ENCODE measurements around the gene USP47.

The USP47 gene

DNA sequence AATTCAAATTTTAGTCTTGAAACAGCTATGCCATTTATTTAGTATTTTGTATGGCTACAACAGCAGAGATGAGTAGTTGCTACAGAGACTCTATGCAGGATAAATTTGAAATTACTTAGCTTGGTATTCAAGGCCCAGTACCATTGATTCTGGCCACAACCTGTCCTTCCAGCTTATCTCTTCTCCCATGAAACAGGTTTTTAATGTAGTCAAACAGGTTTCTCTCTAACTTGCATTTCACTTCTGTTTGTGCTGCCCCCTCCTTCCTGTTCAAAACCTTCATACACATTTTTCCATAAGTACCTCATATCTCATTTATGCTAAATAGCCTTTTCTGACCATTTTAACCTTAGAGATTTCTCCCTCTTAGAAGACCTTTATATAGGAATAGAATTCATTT is 3.3 kb downstream of the USP47 start:
- TF ChIP-seq, protein P1, sequence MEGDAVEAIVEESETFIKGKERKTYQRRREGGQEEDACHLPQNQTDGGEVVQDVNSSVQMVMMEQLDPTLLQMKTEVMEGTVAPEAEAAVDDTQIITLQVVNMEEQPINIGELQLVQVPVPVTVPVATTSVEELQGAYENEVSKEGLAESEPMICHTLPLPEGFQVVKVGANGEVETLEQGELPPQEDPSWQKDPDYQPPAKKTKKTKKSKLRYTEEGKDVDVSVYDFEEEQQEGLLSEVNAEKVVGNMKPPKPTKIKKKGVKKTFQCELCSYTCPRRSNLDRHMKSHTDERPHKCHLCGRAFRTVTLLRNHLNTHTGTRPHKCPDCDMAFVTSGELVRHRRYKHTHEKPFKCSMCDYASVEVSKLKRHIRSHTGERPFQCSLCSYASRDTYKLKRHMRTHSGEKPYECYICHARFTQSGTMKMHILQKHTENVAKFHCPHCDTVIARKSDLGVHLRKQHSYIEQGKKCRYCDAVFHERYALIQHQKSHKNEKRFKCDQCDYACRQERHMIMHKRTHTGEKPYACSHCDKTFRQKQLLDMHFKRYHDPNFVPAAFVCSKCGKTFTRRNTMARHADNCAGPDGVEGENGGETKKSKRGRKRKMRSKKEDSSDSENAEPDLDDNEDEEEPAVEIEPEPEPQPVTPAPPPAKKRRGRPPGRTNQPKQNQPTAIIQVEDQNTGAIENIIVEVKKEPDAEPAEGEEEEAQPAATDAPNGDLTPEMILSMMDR (IDR thresholded peaks at IDR 0.05) = no peak
- TF ChIP-seq ZFX (IDR thresholded peaks at IDR 0.05; ENCODE audit: borderline replicate concordance) = no peak
- H3K27ac ChIP-seq = peak overlapping the region; percentile 93

DNA sequence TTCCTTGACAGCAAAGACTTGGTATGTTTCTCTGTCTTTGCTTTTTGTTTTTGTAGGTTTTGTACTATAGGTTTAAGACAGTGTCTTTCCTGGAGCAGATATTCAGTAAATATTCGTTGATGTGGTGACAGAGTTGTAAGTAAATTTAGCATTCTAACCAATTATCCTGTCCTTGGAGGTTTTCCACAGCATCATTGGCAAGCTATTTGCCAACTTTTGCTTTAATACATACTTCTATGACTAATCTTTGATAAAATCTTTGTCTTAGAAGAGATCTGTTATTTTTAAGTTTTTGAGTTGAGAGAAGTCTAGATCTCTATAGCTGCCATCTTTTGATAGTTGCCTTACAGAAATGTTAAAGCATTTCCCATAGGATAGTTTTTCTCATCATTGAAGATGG is 3.8 kb downstream of the USP47 start:
- peak overlapping the region; percentile 93 for H3K27ac ChIP-seq
- TF ChIP-seq ZFX (IDR thresholded peaks at IDR 0.05; ENCODE audit: borderline replicate concordance) = no peak
- TF ChIP-seq, protein P1 (IDR thresholded peaks at IDR 0.05) = no peak

DNA sequence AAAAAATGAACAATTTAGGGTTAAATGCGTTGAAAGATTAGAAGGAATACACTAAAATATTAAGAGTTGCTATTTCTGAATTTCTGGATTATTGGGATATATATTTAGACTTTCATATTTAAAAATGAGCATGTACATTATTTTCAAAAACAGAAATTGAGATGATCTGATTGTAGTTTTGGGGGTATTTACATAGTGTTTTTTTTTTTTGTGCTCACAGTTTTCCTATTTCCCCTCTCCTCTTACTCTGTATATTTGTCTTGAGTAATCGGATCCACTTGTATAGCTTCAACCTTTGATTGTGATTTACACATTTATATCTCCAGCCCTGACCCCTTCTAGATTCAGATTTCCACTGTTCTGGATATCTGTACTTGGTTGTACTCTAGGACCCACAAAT is 5.3 kb downstream of the USP47 start:
- no peak overlapping the region for H3K27ac ChIP-seq
- TF ChIP-seq, protein P1 (IDR thresholded peaks at IDR 0.05) = no peak
- TF ChIP-seq ZFX (IDR thresholded peaks at IDR 0.05; ENCODE audit: borderline replicate concordance) = no peak

DNA sequence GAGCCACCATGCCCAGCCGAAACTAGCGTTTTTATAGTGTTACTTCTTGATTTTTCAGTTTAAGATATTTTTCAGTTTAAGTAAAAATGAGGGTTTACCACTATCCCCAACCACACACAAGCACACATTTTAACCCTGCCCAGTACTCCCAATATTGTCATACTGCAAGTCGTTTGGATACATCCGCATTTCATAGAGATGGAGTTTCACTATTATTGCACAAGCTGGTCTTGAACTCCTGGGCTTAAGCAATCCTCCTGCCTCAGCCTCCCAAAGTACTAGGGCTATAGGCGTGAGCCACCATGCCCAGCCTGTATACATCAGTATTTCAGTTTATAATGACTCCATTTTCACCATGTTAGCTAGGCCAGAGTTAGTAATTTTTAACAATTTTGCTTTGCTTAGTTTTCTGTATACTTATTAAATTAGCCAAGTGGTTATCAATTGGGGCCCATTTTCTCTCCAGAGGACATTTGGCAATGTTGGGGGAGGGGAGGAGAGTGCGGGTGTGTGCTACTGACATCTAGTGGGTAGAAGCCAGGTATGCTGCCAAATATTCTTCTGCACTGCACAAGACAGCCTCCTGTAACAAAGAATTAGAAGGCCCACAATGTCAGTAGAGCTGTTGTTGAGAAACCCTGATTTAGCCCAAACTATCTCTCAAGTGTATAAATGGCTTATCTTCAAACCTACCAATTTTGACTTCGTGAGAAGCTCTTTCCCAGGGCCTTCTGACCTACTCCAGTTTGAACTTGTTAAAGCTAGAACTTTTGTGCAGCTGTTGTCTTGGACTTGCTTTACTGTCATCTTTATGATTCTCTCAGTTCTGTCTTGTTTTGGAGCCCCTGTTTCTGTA is 7.3 kb downstream of the USP47 start:
- H3K27ac ChIP-seq = no peak overlapping the region
- TF ChIP-seq ZFX (IDR thresholded peaks at IDR 0.05; ENCODE audit: borderline replicate concordance) = no peak
- TF ChIP-seq, protein P1 (IDR thresholded peaks at IDR 0.05) = peak; percentile 92

DNA sequence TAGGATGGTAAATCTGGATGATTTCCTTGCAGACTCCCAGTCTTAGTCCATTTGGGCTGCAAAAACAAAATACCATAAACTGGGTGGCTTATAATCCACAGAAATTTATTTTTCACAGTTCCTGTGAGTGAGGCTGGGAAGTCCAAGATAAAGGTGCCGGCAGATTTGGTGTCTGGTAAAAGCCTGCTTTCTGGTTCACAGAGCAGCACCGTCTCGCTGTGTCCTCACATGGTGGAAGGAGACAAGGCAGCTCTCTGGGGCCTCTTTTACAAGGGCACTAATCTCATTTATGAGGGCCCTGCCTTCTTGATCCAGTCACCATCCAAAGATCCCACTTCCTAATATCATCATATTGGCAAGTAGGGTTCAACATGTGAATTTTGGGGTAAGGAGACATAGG is 8.9 kb downstream of the USP47 start:
- no peak overlapping the region for H3K27ac ChIP-seq
- TF ChIP-seq ZFX (IDR thresholded peaks at IDR 0.05; ENCODE audit: borderline replicate concordance) = no peak
- TF ChIP-seq, protein P1 (IDR thresholded peaks at IDR 0.05) = no peak

DNA sequence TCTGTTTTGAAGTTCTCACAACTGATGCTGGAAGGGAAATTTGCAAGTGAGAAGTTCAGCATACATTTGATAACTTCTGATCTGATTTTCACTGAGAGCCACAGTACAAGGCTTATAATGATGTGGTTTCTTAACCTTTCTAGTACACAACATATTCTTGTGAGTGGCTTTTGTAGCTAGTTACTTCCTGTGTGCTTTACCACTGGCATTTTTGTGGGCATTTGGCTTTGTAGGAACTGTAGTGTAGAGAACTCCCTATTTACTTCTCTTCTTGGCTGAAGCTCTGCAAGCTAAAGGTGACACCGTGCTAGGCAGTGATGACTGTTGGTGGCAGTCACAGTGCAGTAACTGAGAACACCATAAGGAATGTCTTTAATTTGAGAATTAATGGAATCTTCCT is 14.9 kb downstream of the USP47 start:
- H3K27ac ChIP-seq = no peak overlapping the region
- no peak for TF ChIP-seq ZFX (IDR thresholded peaks at IDR 0.05; ENCODE audit: borderline replicate concordance)
- TF ChIP-seq, protein P1 (IDR thresholded peaks at IDR 0.05) = no peak

DNA sequence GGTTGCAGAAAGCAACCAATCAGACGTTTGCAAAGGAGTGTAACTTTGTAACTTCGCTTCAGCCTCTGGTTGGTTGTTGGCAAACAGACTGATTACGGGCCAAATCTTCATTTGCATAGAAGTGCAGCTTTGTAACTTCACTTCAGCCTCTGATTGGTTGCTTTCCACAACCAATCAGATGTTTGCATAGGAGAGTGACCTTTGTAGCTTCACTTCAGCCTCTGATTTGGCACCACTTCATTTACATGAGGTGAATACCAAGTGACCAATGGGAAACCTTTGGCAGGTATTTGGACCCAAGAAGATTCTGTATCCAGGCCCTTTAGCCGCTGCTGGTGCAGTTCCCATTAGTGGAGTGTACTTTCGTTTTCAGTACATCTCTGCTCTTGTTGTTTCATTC is 16.0 kb downstream of the USP47 start:
- no peak for TF ChIP-seq ZFX (IDR thresholded peaks at IDR 0.05; ENCODE audit: borderline replicate concordance)
- TF ChIP-seq, protein P1 (IDR thresholded peaks at IDR 0.05) = no peak
- peak overlapping the region; percentile 22 for H3K27ac ChIP-seq

Data from 22Rv1 (cell line).